HG03565 (cell line): ENCODE measurements around the gene PTPRG.

Experiments used
- ATAC-seq: cut with Tn5 transposase; IDR thresholded peaks from one replicate; pipeline ENCODE4 v1.9.1; 2021; ENCODE audit warnings: mild to moderate bottlenecking, moderate library complexity; ENCODE audit not compliant: unreplicated experiment

Gene PTPRG

GRCh38 chr3:61847784-61848462 lies 286.6 kb downstream of the PTPRG start:
- ATAC-seq, result no peak

- no peak for ATAC-seq
Measured at GRCh38 chr3:61848885-61849284, 287.5 kb downstream of the PTPRG start.

DNA sequence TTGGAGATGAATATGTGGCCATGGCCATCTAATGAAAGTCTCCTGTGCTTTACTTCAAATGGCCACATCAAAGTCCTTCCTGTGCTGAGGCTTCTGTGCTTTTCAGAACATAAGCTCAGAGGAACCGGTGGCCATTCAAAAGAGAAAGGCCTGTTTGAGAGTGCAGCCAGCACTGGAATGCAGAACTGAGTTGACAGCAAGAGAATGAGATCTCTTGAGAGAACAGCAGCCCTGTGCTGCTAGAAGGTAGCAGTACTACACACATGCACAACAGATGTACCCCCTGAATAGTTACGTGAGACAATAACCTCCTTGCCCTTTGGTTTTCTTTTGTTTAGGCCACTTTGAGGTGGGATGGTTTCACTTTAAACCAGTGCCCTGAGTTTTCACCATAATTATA lies 292.5 kb downstream of the PTPRG start:
- no peak for ATAC-seq

- ATAC-seq, result no peak
Measured at GRCh38 chr3:61855211-61855610, 293.8 kb downstream of the PTPRG start.

DNA sequence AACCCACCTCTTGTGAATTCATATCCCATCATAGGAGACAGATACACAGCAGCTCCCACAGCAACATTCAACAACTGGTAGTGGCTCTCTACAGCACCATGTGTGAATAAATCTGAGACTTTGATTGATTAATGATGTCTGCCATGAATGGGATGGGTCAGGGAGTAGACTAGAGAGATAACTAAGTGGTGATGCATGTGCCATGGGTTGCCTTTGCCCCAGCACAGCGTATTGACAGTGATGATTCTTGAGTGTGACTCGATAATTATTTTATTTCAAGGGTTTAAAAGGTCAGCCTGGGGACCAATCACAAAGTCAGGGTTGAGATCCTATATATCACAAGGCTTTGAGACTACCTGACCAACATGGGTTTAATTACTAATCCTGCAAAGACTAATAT lies 295.9 kb downstream of the PTPRG start:
- no peak for ATAC-seq

- ATAC-seq, result no peak
Measured at GRCh38 chr3:61858054-61858453, 296.7 kb downstream of the PTPRG start.

GRCh38 chr3:61861410-61861809 lies 300.0 kb downstream of the PTPRG start:
- ATAC-seq, result no peak

DNA sequence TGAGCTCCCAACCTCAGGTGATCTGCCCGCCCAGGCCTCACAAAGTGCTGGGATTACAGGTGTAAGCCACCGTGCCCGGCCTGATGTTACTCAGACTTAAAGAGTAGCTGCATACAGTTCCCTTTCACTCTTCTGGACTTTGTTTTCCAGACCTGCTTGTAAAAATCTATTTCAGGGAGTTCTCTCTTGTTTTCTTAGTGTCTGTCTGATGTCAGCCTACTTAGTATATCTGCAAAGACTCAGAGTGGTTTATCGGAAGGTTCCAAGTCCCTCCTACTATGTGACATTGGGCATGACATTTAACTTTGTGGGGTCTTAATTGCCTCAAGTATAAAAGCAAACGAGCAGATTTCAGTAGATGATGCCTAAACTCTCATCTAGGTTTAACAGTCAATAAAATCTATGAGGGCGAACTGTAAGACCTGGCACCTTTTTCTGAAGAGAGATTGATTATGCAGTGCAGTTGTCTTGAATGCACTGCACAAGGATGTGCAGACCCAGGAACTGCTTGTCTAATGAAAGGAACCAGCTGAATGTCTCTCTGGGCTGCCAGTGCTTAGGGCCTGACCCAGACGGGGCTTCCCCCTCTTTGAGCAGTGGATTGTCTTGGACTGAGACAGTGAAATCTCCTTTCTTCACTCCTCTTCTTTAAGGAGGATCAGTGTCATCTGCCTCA lies 301.4 kb downstream of the PTPRG start:
- ATAC-seq, result no peak

GRCh38 chr3:61863579-61863978 lies 302.2 kb downstream of the PTPRG start:
- no peak for ATAC-seq

- no peak for ATAC-seq
Measured at GRCh38 chr3:61864886-61865285, 303.5 kb downstream of the PTPRG start.

- no peak for ATAC-seq
Measured at GRCh38 chr3:61865466-61866152, 304.2 kb downstream of the PTPRG start.

GRCh38 chr3:61866153-61866542 lies 304.8 kb downstream of the PTPRG start:
- ATAC-seq, result no peak

GRCh38 chr3:61866961-61867461 lies 305.6 kb downstream of the PTPRG start:
- ATAC-seq, result no peak

GRCh38 chr3:61868499-61868898 lies 307.1 kb downstream of the PTPRG start:
- ATAC-seq, result no peak

DNA sequence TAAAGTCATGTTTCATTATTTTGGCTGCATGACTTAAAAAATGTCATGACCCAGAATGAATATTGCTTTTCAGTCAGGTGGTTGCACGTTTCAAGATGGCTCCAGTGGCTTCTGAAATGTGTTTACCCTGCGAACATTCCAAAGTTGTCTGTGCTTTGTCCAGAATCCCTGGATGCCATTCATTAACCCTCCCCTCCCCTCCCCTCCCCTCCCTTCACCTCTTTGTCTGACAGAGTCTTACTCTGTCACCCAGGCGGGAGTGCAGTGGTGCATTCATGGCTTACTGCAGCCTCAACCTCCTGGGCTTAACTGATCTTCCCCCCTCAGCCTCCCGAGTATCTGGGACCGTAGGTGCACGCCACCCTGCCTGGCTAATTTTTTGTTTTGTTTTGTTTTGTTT lies 308.0 kb downstream of the PTPRG start:
- no peak for ATAC-seq

DNA sequence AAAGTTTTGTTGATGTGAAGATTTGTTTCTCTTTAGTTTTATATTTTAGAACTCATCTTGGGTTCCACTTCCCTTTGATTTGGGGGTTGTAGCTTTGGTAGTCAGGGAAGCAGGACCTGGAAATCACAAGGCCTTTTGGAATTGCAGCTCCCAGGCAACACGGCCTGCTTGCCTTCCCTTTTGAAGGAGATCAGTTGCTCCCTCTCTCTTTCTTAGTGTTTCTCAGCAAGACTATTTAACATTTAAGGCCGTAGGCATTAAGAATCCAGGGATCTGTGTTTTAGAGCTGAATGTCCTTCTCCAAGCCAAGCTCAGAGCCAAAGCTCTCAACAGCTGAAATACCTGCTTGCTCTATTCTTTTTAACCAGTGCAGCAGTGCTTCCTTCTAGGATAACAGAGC lies 310.3 kb downstream of the PTPRG start:
- ATAC-seq, result no peak

GRCh38 chr3:61872077-61872706 lies 310.8 kb downstream of the PTPRG start:
- ATAC-seq, result no peak

- ATAC-seq, result no peak
Measured at GRCh38 chr3:61875046-61875844, 313.9 kb downstream of the PTPRG start.

DNA sequence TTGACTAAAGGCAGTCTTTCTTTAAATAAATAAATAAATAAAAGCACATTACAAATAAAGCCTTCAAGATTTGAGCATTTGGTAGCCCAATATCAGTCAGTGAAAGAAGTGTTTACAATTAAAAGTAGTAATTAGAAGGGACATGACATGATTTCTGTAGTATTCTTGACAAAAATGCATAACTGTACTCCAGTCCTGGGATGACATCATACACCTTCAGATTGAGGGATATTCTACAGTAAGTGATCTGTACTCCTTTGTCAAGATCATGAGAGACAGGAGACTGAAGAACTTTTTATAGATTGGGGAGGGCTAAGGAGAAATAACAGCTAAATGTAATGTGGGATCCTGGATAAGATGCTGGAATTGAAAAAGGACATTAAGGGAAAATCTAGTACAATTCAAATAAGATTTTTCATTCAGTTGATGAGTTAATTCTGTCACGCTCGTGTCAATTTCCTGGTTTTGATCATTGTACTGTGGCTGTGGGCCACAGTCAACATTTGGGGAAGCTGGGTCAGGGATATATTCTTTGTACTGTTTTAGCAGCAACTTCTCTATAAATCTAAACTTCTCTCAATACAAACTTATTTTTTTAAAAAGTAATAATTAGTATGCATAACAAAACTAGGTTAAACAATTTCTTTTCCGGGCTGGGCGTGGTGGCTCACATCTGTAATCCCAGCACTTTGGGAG lies 314.8 kb downstream of the PTPRG start:
- ATAC-seq, result no peak

DNA sequence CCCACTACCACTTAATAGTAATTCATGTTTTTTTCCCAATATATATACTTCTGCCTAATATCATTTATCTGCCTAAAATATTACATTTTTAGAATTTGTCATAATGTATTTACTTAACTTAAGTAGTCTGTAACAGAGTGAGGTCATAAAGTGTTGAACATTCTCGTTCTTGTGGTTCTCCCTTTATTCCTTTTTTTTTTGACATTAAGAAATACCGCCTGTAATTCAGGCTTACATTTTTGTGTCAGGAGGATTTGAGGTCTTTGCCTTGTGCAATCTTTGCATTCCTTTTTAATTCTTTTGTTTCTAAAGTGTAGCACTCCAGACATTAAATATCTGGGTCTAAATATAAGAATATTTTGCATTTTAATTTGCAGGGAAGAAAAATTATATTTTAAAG lies 315.4 kb downstream of the PTPRG start:
- ATAC-seq, result no peak
